Gastrocnemius medialis (tissue), 4 donors: ENCODE data around the gene SCO1.

ENCODE experiments used
- POLR2A ChIP-seq, 2 donors: fragments of 450-650 bp; IDR thresholded peaks; one replicate each; pipeline ENCODE4 v1.6.1; 2017; ENCODE audit warnings: antibody characterized with exemption in 2 of 2, mild to moderate bottlenecking in 2 of 2, moderate library complexity in 2 of 2
- TF ChIP-seq, protein P1 (sequence below), 5 experiments: fragments of 450-650 bp in 3 of 5; fragments of 200-600 bp in 2 of 5; sonication (generic) in 2 of 5; IDR thresholded peaks in 4 of 5; conservative IDR thresholded peaks in 1 of 5; 1 replicate in 4 of 5; 2 replicates in 1 of 5; pipeline ENCODE4 v1.5.1; 2016 to 2019; ENCODE audit warnings: antibody characterized with exemption in 5 of 5, mild to moderate bottlenecking in 3 of 5, moderate library complexity in 3 of 5

DNA sequence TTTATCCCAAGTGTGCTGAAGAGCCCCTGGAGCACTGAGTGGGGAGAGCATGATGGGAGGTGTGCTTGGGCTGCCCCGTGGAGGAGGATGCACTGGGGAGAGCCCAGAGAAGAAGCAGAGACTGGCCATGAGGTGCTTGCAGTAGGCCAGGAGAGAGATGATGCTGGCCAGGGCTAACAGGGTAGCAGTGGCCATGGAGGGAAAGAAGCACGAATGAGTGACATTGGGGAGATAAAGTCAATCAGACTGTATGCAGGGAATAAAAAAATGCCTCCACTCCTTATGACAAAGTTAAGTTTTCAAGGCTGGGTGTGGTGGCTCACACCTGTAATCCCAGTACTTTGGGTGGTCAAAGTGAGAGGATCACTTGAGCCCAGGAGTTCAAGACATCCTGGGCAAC, 37.9 kb upstream of the SCO1 start:
- TF ChIP-seq, protein P1, sequence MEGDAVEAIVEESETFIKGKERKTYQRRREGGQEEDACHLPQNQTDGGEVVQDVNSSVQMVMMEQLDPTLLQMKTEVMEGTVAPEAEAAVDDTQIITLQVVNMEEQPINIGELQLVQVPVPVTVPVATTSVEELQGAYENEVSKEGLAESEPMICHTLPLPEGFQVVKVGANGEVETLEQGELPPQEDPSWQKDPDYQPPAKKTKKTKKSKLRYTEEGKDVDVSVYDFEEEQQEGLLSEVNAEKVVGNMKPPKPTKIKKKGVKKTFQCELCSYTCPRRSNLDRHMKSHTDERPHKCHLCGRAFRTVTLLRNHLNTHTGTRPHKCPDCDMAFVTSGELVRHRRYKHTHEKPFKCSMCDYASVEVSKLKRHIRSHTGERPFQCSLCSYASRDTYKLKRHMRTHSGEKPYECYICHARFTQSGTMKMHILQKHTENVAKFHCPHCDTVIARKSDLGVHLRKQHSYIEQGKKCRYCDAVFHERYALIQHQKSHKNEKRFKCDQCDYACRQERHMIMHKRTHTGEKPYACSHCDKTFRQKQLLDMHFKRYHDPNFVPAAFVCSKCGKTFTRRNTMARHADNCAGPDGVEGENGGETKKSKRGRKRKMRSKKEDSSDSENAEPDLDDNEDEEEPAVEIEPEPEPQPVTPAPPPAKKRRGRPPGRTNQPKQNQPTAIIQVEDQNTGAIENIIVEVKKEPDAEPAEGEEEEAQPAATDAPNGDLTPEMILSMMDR (IDR thresholded peaks at IDR 0.05 in 4 of 5, conservative IDR thresholded peaks at IDR 0.05 in 1 of 5) = no peak
- no peak for TF ChIP-seq POLR2A (IDR thresholded peaks at IDR 0.05)
